Glutamatergic neuron (in vitro differentiated cells): ENCODE results near the gene RAB19. TPM values are rescaled to one million over a fixed set of nuclear protein-coding genes. Genes with fewer than 3 reads are reported as not detected.
"Not testable (repeated sequence)": the region's sequence is repeated elsewhere in the genome, so short reads cannot be mapped to it uniquely, and the experiment has no call there.

Experiments used
- DNase-seq: peaks from one replicate; pipeline ENCODE4 v3.0.0; 2022
- H3K27ac Mint-ChIP-seq: one replicate; pipeline ENCODE4 v1.8.0; 2020; ENCODE audit warnings: mild to moderate bottlenecking, mixed read lengths, inconsistent platforms; ENCODE audit not compliant: unreplicated experiment
- H3K27me3 Mint-ChIP-seq: one replicate; pipeline ENCODE4 v1.8.0; 2020; ENCODE audit warnings: mild to moderate bottlenecking, moderate library complexity, mixed read lengths, inconsistent platforms; ENCODE audit not compliant: unreplicated experiment
- H3K36me3 Mint-ChIP-seq: one replicate; pipeline ENCODE4 v1.8.0; 2020; ENCODE audit warnings: mild to moderate bottlenecking, mixed read lengths, inconsistent platforms; ENCODE audit not compliant: unreplicated experiment
- H3K4me1 Mint-ChIP-seq: one replicate; pipeline ENCODE4 v1.8.0; 2020; ENCODE audit warnings: mild to moderate bottlenecking, low read depth, mixed read lengths, inconsistent platforms; ENCODE audit not compliant: unreplicated experiment
- H3K4me3 Mint-ChIP-seq: one replicate; pipeline ENCODE4 v1.8.0; 2020; ENCODE audit warnings: mild to moderate bottlenecking, mixed read lengths, inconsistent platforms; ENCODE audit not compliant: unreplicated experiment
- H3K9me3 Mint-ChIP-seq: one replicate; pipeline ENCODE4 v1.8.0; 2020; ENCODE audit warnings: mild to moderate bottlenecking, moderate library complexity, mixed read lengths, inconsistent platforms; ENCODE audit not compliant: unreplicated experiment
- total RNA-seq: library from RNA; stranded (reverse); fragmentation: NEBNext Ultra II Directional; extraction: Animal tissue kit (Norgen Biotek cat#: 25700); gene quantifications from one replicate; pipeline ENCODE4 v1.2.1, GENCODE V29; 2021; ENCODE audit not compliant: unreplicated experiment
- TF ChIP-seq, protein P1 (sequence below): fragments of 200-600 bp; sonication (generic); IDR thresholded peaks from one replicate; pipeline ENCODE4 v1.5.0; 2021; ENCODE audit not compliant: partially characterized antibody, unreplicated experiment

The RAB19 gene
- total RNA-seq, 1 donor from 2014 or later = not detected

GRCh38 chr7:140448781-140449480, 45.1 kb downstream of the RAB19 start:
- no peak for DNase-seq
- Mint-ChIP-seq H3K4me3 (no peak overlapping the region), H3K27me3 (no peaks in the 10 kb centered on the region), H3K9me3 (peaks cover 1% of the 10 kb centered on the region), H3K36me3 (peaks cover 9% of the 10 kb centered on the region), H3K27ac (no peak overlapping the region), H3K4me1 (no peaks in the 10 kb centered on the region)
- TF ChIP-seq, protein P1, sequence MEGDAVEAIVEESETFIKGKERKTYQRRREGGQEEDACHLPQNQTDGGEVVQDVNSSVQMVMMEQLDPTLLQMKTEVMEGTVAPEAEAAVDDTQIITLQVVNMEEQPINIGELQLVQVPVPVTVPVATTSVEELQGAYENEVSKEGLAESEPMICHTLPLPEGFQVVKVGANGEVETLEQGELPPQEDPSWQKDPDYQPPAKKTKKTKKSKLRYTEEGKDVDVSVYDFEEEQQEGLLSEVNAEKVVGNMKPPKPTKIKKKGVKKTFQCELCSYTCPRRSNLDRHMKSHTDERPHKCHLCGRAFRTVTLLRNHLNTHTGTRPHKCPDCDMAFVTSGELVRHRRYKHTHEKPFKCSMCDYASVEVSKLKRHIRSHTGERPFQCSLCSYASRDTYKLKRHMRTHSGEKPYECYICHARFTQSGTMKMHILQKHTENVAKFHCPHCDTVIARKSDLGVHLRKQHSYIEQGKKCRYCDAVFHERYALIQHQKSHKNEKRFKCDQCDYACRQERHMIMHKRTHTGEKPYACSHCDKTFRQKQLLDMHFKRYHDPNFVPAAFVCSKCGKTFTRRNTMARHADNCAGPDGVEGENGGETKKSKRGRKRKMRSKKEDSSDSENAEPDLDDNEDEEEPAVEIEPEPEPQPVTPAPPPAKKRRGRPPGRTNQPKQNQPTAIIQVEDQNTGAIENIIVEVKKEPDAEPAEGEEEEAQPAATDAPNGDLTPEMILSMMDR = no peak

- TF ChIP-seq, protein P1 = no peak
- no peak for DNase-seq
- H3K27ac Mint-ChIP-seq = no peak overlapping the region
- H3K9me3 Mint-ChIP-seq = peaks cover 1% of the 10 kb centered on the region
- H3K4me3 Mint-ChIP-seq = no peak overlapping the region
- H3K27me3 Mint-ChIP-seq = peaks cover 1% of the 10 kb centered on the region
- peaks cover 2% of the 10 kb centered on the region for H3K4me1 Mint-ChIP-seq
- peaks cover 11% of the 10 kb centered on the region for H3K36me3 Mint-ChIP-seq
Observed at GRCh38 chr7:140451716-140452115, 47.9 kb downstream of the RAB19 start.

DNA sequence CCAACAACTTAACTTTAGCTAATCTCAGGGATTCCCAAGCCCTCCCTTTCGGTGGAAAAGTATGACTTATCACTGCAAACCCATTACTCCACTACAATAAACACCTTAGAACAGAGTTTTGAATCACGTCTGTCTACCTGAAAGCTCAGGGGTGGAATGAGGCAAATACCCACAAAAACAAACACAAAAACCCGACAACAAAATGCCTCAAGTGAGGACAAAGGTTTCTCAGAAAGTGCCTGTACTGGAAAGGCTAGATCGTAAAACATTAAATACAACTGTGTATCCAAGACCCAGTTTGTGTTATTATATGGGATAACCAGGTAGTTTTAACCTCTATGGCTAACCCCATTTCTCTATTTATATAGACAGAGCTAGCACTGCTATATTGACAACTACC, 49.4 kb downstream of the RAB19 start:
- no peak overlapping the region for H3K4me3 Mint-ChIP-seq
- H3K9me3 Mint-ChIP-seq = peaks cover 1% of the 10 kb centered on the region
- peaks cover 2% of the 10 kb centered on the region for H3K4me1 Mint-ChIP-seq
- H3K27me3 Mint-ChIP-seq = peaks cover 1% of the 10 kb centered on the region
- H3K36me3 Mint-ChIP-seq = peaks cover 9% of the 10 kb centered on the region
- TF ChIP-seq, protein P1 = no peak
- H3K27ac Mint-ChIP-seq = no peak overlapping the region
- no peak for DNase-seq

- DNase-seq, H3K4me1 Mint-ChIP-seq, H3K36me3 Mint-ChIP-seq, H3K9me3 Mint-ChIP-seq, H3K4me3 Mint-ChIP-seq, H3K27ac Mint-ChIP-seq, H3K27me3 Mint-ChIP-seq: not testable (repeated sequence)
Observed at GRCh38 chr7:140453785-140454656, 50.2 kb downstream of the RAB19 start.

DNA sequence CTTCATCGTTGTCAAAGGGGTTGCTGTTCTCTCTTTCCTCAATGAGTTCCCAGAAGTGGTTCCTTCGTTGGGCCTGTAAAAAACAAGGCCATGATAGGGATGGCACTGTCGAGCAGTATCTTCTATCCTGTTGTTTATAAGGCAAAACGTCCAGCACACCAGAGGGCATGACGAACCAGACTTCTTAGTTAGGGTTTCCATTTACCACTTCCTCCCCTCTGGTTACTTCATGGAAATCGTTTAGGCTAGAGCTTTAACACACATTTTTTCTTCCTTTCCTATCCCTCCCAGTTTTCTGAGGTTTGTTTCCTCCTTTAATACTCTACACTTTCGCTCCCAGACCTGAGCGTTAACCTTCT, 50.8 kb downstream of the RAB19 start:
- H3K27ac Mint-ChIP-seq = no peak overlapping the region
- H3K36me3 Mint-ChIP-seq = peaks cover 9% of the 10 kb centered on the region
- peaks cover 1% of the 10 kb centered on the region for H3K27me3 Mint-ChIP-seq
- TF ChIP-seq, protein P1 = no peak
- H3K9me3 Mint-ChIP-seq = peaks cover 1% of the 10 kb centered on the region
- peak overlapping the region; percentile 19 for H3K4me3 Mint-ChIP-seq
- H3K4me1 Mint-ChIP-seq = peaks cover 10% of the 10 kb centered on the region
- DNase-seq = no peak
